GM18867 (cell line): ENCODE measurements around the gene RASGEF1C.
A peak's percentile ranks its signal among the peaks of the same experiment; 100 is the strongest.
"Not testable (repeated sequence)": the region's sequence is repeated elsewhere in the genome, so short reads cannot be mapped to it uniquely, and the experiment has no call there.

Source experiments
- ATAC-seq: cut with Tn5 transposase; IDR thresholded peaks from one replicate; pipeline ENCODE4 v1.9.1; 2021; ENCODE audit warnings: mild to moderate bottlenecking, moderate library complexity; ENCODE audit not compliant: unreplicated experiment

RASGEF1C gene

DNA sequence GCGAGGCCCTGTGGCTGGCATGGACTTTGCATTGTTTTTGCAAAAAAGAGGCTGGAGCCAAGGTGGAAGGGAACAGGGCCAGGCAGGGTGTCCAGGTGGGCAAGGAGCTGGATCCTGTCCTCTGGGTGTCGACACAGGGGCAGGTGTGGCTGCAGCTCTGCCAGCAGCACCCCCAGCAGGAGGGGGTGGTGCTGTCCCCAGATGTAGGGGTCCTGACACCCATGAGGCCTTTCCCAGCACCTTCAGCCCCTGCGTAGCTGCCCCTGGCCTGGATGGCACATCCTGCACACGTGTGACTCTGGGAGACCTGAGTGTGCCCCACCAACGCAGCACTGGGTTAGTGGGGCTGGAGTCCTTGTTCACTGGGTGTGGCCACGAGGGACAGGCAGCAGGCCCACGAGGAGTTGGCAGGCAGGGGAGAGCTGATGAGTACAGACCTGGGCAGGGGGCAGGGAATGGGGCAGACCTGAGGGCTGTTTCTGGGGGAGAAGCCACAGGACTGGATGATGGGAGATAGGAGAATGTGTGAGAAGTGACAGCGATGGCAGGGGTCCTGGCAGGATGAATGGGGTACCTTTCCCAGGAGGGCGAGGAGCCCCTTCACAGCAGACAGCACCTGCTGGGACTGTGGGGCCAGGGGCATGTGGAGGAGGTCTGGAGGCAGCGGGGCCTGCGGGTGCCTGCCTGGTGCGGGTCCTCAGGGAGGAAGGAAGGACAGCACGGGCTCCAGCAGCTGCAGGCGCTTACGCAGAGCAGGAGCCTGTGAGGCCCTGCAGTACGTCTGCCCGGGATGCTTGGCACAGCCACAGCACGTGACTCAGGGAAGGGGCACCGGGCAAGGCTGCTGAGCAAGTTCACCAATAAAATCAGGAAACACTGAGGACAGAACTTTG is 3.6 kb upstream of the RASGEF1C start:
- no peak for ATAC-seq

- ATAC-seq, result no peak
Observed at GRCh38 chr5:180211761-180212035, 2.7 kb upstream of the RASGEF1C start.

DNA sequence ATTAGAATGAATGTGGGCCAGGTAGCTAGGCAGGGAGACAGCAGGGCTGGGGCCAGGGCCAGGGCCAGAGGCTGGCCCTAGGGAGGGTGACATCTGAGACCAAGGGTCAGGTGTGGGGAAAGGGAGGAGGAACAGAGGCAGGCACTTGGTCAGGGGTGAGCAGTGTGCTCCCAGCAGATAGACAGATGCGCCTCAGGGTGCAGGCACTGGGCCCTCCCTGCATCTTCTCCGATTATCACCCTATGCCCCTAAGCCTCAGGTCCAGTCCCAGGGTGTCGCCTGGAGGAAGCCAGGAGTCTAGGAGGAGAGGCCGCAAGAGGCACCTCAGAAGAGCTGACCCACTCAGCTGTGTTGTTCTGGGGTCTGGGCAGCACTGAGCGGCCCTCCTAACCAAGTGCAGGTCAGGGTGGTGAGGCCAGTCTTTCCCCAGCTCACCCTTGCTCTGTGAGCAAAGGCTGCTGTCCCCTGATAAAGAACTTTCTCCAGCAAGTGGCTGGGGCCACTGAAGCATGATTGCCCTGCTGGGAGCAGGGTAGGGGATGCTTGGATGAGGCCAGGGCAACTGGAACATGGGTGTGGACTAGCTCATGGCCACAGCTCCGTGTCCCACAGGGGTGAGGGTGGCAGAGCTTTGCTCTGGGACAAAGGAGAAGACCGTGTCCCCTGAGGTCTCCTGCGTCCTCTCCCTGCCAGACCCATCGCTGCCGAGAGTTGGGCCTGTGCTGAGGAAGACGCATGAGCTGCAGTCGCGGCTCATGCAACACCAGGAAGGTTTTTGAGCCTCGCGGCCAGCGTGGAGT is 2.1 kb upstream of the RASGEF1C start:
- no peak for ATAC-seq

DNA sequence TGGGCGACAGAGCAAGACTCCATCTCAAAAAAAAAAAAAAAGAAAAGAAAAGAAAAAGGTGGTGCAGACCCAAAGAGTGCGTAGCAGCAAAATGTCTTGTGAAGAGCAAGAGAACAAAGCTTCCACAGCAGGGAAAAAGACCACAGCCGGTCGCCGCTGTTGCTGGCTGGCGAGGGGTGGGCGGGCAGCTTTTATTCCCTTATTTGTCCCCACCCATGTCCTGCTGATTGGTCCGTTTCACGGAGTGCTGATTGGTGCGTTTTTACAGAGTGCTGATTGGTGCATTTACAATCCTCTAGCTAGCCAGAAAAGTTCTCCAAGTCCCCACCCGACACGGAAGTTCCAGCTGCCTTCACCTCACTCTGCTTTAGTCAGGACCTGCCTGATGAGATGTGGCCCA is 1.1 kb upstream of the RASGEF1C start:
- ATAC-seq, result not testable (repeated sequence)

GRCh38 chr5:180208435-180209081 is 453 bp downstream of the RASGEF1C start:
- peak; percentile 15 for ATAC-seq

DNA sequence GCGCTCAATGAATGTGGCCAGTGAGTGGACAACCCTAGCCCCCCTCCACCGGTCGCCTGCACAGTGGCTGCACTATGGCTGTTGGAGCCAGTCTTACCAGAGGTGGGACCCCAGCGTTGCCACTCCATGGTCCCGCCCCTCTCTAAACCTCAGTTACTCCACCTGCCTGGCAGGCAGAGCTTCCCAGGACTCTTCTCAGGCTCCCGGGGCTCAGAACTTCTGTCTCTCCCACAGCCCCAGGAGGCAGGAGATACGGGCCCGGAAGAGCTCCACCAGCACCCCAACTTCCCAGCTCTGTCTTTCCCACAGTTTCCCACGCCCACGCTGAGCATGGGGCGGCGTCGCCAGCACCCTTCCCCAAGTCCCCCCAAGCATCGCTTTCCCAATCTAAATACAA is 975 bp downstream of the RASGEF1C start:
- ATAC-seq, result no peak

DNA sequence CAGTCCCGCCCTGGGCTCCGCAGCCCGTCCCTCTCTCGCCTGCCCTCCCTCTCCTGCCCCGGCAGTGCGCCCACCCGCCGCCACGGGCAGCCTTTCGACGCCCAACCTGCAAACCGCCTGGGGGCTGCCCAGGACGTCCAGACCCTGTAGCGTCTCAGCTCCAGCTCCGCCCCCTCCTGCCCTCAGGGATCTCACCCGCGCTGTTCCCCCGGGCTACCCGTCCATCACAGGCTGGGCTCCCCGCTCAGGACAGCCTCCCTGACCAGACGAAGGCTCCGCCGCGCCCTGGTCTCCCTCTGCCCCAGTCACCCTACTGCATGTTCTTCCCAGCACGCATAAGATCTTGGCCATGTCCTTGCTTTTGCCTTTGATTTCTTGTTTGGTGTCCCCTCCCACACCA is 1.4 kb downstream of the RASGEF1C start:
- ATAC-seq, result no peak

GRCh38 chr5:180206993-180207392 is 2.0 kb downstream of the RASGEF1C start:
- no peak for ATAC-seq

DNA sequence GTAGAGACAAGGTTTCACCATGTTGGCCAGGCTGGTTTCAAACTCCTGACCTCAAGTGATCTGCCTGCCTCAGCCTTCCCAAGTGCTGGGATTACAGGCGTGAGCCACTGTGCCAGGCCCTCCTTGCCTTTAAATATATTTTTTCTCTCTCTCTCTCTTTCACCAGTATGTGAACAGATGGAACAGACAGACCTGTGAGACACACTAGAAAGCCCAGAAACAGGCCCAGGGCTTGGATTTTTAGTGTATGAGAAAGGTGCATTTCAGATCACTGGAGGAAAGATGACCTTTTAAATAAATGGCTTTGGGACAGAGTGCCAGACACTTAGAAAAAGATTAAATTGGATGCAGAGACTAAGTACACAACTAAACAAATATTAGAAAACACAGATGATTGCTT is 3.1 kb downstream of the RASGEF1C start:
- no peak for ATAC-seq

GRCh38 chr5:180204276-180204819 is 4.7 kb downstream of the RASGEF1C start:
- no peak for ATAC-seq

DNA sequence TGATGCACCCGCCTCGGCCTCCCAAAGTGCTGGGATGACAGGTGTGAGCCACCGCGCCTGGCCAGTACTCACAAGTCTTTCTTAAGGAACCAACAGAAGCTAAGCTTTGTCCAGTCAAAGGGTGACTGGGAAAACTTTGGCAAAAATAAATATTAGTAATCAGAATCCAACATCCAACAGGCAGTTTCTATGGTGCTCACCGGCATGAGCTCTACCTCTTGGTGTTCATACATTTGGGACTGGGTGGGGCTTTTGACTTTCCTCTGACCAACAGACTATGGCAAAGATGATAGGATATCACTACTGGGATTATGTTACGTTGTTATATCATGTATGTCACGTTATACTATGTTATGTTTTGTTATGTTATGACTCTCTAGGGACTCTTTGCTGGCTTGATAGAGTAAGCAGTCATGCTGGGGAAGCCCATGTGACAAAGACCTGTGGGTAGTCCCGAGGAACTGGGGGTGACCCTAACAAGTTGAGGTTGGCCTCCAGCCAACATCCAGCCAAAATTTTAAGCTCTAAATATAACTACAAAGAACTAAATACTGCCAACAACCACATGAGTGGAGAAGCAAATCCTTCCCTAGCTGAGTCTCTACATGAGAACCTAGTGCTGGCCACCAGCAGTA is 6.0 kb downstream of the RASGEF1C start:
- no peak for ATAC-seq

- no peak for ATAC-seq
Observed at GRCh38 chr5:180201051-180201987, 7.7 kb downstream of the RASGEF1C start.

DNA sequence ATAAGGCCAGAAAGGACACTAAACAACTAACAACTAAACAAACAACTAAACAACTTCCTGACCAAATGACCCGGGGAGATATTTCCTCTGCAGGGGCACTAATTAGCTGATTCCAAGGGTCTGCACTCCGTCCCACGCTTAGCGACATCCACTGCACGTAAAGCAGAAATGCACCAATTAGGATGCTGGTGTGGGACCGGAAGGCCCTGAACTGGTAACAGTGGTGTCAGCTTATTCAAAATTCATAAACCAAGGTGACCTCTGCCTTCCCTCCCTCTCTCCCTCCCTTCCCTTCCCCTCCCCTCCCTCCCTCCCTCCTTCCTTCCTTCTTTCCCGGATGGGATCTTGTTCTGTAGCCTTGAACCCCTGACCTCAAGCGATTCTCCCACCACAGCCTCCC is 9.6 kb downstream of the RASGEF1C start:
- ATAC-seq, result no peak

DNA sequence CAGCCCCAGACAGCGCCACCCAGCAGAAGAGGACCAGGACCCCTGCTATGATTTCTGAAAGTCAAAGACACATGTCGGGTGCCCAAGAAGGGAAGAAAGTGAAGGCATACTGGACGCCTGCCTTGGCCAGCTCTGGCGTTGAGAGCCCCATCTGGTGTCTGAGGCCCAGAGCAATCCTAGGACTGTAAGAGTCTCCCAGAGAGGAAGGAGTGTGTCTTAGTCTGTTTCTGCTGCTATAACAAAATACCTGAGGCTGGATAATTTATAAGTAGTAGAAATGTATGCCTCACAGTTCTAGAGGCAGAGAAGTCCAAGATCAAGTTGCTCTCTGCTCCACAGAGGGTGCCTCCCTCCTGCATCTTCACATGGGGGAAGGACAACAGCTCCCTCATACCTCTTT is 10.8 kb downstream of the RASGEF1C start:
- no peak for ATAC-seq

DNA sequence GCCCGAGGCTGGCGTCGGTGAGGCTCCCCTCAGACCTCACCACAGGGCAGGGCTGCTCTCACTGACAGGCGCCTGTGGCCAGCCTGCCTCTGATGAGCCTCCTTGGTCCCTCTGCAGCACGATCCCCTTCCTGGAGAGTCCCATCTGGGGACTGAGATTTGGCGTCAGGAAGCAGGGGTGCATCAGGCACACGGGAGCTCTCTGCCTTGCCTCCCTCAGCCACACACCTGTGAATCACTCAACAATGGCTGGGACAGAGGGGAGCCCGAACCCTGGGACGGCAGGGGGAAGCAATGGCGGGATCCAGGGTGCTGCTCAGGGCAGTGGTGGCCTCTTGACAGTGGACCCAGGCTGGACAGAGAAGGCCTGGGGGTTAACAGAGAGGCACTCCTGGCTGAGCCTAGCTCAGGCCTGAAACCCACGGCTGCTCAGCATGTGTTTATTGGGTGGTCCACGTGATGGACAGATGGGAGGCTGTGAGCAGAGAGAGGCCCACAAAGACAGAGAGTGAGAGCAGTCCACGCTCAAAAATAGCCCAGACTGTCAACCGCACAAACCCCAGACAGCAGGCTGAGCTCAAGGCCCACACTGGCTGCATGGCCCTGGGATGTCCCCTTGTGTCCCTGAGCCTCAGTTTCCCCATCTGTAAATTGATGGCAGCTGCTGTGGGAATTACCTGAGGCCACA is 11.9 kb downstream of the RASGEF1C start:
- no peak for ATAC-seq

GRCh38 chr5:180194410-180195345 is 14.3 kb downstream of the RASGEF1C start:
- ATAC-seq, result no peak

DNA sequence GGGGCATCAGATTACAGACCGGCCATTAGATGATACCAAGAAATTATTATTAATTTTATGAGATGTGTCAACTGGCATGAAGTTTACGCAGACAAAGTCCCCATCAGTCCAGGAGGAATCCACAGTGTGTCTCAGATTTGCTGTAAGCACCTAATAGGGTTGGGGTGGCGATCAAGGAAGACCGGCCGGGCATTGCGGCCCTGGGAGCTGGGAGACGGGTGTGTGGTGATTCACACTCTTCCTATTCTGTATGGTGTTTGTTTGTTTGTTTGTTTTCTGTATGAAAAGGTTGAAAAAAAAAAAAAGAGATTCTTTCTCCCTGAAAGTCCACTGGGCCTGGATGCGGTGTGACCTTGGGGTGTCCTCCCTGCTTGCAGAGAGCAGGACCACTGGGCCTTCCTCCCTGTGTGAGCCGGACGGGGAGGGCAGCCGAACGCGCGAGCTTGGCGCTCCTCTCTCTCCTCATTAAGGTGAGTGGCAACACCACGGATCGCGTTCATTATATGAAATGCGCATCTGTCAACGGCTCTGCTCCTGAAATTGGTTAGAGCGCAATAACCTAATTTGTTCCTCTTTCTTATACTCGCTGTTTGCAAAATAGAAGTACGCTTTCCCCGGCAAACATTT is 15.1 kb downstream of the RASGEF1C start:
- no peak for ATAC-seq

DNA sequence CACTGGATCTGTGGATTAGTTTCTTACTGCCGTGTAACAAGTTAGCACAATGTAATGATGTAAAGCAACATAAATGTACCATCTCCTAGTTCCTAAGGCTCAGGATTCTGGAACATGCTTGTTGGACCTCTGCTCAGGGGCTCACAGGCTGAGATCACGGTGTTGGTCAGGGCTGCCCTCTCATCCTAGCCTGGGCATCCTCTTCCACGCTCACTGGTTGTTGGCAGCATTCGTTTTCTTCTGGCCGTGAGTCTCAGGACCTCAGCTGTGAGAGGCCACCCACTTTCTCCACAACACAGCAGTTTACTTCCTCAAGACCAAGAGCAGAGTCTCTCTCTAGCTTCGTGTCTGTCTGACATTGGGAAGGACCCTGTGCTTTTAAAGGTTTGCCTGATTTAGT is 17.3 kb downstream of the RASGEF1C start:
- ATAC-seq, result no peak
